GM18505 (cell line): ENCODE measurements around the gene HS6ST3.

Experiments used
- ATAC-seq: cut with Tn5 transposase; IDR thresholded peaks from one replicate; pipeline ENCODE4 v1.9.1; 2021; ENCODE audit not compliant: unreplicated experiment
- POLR2A ChIP-seq: IDR thresholded peaks from 4 replicates; pipeline ENCODE4 v1.6.1; 2011; ENCODE audit warnings: borderline replicate concordance; ENCODE audit not compliant: insufficient read depth, insufficient read length; ENCODE audit errors: extremely low read depth

HS6ST3 gene

DNA sequence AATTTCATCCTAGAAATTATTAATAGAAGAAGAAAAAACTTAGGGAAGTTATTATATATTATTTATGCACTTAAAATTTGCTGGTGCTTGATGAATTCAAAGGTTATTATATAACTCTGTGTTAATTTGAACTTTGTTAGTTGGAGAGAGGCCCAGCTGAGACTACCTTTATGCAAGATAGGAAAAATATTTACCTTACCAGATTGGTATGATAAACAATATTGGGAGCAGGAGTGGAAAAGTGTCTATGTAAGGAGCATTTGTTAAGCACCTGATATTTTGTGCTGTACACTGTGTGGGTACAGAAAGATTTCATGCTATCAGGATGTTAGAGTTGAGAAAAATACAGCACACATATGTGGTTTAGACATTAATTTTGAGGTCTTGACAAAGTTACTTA is 547.1 kb downstream of the HS6ST3 start:
- TF ChIP-seq POLR2A: no peak
- no peak for ATAC-seq

DNA sequence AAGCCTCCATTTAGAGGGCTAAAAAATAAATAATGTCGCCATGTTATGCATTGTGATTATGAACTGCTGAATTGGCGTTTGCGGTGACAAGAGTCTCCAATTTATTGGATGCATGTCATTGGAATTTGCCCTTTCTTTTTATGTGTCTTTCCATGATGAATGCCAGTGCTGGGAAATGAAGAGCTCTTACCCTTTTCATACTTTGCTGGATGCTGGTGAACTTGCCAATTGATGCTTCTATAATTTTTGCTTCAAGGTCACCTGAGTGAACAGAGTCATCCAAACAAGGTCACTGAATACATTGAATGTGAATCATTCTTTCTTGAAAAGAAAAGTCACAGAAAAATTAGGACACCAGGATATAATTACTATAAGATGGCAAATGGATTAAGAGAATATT is 556.2 kb downstream of the HS6ST3 start:
- no peak for ATAC-seq
- TF ChIP-seq POLR2A: no peak

DNA sequence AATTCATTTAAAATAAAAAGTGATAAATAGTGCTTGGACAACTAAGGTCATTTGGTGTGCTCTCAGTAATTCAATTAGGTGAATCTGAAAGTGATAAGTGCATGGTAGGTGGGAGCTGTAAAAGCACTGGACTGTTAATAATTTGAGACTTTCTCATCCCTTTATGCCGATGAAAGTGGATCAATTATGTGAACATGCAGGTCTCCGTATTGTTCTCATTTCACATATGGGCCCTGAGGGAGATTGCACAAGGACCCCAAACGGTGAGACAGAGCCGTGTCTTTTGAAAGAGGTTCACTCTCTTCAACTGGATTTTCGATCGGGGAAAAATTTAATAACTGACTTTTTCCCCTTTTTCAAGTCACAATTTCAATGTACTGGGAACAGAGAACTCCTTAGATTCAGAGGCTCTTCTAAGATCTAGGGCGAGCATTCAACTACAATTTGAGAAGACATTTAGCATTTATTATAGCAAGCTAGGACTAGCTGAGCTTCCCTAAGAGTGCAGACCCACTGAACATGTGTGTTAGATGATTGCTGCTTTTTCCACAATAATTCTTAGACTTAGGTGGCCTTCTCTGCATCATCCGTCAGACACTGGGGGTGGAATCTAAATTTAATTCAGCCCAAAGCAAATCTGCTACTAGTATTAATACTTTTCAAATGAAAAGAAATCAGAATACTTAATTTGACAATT is 556.8 kb downstream of the HS6ST3 start:
- no peak for TF ChIP-seq POLR2A
- ATAC-seq: no peak

DNA sequence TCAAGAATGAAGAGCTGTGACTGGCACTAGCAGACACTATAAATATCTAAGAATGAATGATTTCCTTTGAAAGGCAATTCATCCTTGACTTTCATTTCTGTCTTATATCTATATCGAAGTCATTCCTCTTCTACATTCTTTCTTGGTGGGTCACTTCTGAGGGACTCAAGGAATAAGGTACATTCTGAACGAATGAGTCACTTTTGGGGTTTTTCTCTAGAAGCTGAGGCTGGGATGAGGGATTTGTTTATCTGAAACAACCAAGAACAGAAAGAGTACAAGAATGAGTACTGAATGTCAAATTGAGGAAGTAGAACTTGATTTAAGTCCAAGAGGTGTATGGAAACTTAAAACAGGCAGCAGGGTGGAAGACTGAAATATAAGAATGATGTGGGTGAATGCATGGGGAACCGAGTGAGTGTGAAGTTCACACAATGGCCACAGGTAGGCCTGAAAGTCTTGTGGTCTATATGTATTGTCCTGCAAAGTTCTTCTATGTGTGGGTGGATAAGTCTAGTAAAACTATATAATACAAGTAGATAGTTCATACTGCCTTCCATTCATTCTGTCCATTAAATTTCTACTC is 560.5 kb downstream of the HS6ST3 start:
- TF ChIP-seq POLR2A: no peak

DNA sequence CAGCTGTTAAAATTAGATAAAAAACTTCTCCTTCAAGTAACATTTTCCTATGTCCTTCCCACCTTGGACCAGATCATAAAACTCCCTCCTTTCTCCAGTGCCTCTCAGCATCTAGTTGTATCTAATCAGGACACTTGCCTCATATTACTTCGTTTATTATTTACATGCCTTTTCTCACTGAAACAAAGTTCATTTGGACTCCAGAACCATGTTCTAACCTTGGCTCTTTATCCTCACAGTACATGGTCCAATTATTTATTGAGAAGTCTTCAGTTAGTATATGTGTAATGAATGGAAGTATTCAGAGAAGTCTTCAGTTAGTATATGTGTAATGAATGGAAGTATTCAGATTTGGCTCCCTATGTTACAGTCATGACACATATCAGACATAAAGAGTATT is 561.7 kb downstream of the HS6ST3 start:
- no peak for ATAC-seq
- no peak for TF ChIP-seq POLR2A

More for the DNA sequence above, 560.5 kb downstream of the HS6ST3 start:
- peak; percentile 95 for ATAC-seq

- ATAC-seq: no peak
- TF ChIP-seq POLR2A: no peak
These were observed 562.6 kb downstream of the HS6ST3 start for GRCh38 chr13:96652506-96652905.

DNA sequence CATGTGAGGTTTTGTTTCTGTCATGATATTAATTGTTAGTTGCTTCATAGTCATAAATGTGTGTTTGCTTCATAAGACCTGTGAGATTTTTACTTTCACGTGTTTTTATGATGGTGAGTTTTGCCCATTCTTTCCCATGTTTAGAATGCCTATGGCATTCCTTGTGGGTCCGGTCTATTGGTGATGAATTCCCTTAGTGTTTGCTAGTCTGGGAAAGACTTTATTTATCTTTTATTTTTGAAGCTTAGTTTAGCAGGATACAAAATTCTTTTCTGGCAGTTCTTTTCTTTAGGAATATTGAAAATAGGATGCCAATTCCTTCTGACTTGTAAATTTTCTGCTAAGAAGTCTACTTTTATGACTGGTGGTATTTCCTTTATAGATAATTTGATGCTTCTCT is 571.7 kb downstream of the HS6ST3 start:
- no peak for ATAC-seq
- TF ChIP-seq POLR2A: no peak

DNA sequence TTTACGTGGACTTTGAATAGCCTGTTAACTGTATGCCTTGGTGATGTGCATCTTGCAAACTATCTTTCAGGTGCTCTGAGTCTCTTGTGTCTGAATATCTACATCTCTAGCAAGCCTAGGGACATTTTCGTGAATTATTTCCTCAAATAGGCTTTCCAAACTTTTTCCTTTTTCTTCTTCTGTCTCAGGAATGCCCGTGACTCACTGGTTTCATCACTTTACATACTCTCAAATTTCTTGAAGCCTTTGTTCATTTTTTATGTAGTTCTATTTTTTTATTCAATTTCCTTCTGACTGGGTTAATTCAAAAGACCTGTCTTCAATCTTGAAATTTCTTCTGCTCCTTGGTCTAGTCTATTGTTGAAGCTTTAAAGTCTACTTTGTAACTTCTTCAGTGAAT is 572.1 kb downstream of the HS6ST3 start:
- no peak for TF ChIP-seq POLR2A
- no peak for ATAC-seq

- ATAC-seq: no peak
- no peak for TF ChIP-seq POLR2A
These were observed 577.5 kb downstream of the HS6ST3 start for GRCh38 chr13:96667294-96668018.

DNA sequence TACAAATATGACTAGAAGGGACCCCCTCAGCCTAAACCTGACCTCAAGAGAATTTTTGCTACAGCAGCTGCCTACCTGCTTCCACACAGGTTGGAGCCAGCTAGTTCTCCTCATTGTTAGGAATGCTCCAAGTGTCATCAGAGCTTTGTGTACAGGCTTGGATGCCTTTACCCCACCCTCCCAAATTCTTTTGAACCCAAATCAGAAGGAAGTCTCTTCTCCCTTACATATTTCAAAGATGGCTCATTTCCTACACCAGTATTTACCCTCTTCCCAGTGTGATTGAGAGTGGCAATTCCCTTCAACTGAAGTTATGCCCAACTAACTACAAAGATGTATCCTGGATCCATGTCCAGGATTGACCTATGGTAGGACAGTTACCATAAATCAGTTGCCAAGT is 581.2 kb downstream of the HS6ST3 start:
- no peak for TF ChIP-seq POLR2A
- ATAC-seq: no peak

DNA sequence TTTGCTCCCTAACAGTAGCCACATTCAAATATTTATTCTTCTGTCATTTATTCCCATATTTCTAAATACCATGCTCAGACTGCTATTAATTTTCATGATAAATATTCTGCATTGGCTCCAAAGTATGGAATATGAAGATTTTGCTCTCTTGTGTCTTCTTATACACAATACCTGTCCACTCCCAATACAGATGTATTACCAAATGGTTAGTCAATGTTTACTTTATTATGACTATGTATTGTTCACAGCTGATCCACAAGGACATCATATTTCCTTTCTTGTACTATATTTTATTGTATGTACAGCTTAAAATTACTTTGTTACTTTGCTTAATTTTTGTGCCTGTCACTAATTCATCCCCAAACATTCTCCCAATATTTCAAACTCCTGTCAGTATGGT is 582.1 kb downstream of the HS6ST3 start:
- ATAC-seq: no peak
- no peak for TF ChIP-seq POLR2A

- no peak for TF ChIP-seq POLR2A
These were observed 583.9 kb downstream of the HS6ST3 start for GRCh38 chr13:96673825-96674224.

GRCh38 chr13:96677029-96677428 is 587.1 kb downstream of the HS6ST3 start:
- TF ChIP-seq POLR2A: no peak
- no peak for ATAC-seq

More at GRCh38 chr13:96673825-96674224, 583.9 kb downstream of the HS6ST3 start:
- no peak for ATAC-seq

- no peak for TF ChIP-seq POLR2A
- ATAC-seq: no peak
These were observed 588.9 kb downstream of the HS6ST3 start for GRCh38 chr13:96678801-96679200.
